ENCODE measurements around the gene PRDM15.

Gene PRDM15, protein sequence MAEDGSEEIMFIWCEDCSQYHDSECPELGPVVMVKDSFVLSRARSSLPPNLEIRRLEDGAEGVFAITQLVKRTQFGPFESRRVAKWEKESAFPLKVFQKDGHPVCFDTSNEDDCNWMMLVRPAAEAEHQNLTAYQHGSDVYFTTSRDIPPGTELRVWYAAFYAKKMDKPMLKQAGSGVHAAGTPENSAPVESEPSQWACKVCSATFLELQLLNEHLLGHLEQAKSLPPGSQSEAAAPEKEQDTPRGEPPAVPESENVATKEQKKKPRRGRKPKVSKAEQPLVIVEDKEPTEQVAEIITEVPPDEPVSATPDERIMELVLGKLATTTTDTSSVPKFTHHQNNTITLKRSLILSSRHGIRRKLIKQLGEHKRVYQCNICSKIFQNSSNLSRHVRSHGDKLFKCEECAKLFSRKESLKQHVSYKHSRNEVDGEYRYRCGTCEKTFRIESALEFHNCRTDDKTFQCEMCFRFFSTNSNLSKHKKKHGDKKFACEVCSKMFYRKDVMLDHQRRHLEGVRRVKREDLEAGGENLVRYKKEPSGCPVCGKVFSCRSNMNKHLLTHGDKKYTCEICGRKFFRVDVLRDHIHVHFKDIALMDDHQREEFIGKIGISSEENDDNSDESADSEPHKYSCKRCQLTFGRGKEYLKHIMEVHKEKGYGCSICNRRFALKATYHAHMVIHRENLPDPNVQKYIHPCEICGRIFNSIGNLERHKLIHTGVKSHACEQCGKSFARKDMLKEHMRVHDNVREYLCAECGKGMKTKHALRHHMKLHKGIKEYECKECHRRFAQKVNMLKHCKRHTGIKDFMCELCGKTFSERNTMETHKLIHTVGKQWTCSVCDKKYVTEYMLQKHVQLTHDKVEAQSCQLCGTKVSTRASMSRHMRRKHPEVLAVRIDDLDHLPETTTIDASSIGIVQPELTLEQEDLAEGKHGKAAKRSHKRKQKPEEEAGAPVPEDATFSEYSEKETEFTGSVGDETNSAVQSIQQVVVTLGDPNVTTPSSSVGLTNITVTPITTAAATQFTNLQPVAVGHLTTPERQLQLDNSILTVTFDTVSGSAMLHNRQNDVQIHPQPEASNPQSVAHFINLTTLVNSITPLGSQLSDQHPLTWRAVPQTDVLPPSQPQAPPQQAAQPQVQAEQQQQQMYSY

DNA sequence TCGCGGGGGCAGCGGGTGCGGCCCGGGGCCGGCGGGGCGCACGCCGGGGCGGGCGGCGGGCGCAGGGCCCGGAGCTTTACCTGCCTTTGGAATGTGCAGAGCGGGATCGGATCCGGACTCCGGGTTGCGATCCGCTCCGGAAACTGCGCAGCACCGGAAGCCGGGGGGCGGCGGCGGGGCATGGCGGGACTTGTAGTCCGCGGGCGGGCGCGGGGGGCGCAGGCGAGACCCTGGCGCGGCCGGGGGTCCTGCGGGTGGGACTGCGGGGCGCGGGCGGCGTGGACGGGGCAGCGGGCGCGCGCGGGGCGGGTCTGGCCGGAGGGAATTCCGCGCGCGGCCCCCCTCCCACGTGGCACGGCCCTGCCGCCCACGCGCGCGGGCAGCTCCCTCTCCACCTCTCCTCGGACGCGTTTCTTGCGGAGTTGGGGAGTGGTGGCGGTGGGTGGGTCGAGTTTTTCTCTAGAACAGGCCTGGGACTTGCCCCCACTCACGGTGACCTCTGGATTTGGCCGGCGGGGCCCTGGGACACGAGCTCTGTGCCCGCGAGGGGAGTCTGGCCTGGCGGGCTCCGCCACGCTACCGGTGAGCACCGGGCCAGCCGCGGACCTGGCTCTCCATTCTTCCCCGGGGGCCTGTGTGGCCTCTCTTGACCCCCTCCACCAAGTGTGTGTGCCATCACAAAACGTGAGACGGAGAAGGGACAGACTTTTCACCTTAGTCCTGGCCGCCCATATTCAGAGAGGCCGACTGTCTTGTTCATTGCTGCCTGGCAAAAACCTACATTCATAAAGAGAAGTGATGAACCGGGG lies at the start of gene PRDM15:
Gene PRDM15 (minus strand): TSS at position 155 of the 809 bp plus-strand sequence. CDS start 18,981 bp downstream, outside the sequence.
- DNase-seq: peak; percentile 49

DNA sequence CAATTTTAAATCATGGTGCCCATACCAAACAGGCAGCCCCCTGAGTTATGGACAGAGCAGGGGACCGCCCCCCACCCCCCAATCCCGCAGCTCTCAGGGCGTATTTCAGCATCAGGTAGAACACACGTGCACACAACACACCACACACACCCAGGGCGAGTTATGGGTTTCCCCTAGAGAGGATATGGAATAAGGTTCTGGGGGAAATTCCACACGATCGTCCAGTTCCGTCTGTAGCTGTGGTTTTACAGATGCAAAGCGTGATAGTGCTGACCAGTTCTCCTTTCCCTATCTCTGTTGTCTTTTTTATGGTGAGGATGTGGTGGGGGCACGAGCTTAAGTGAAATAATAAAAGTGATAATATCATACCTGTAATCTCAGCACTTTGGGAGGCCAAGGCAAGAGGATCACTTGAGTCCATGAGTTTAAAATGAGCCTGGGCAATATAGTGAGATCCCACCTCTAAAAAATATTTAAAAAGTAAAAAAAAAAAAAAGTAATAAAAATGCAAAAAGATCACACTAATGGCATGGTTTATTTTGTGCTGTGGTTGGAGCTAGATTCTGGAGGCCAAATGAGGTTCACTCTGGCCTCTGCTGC lies 49.6 kb upstream of the PRDM15 start:
- peak; percentile 61 for DNase-seq

DNA sequence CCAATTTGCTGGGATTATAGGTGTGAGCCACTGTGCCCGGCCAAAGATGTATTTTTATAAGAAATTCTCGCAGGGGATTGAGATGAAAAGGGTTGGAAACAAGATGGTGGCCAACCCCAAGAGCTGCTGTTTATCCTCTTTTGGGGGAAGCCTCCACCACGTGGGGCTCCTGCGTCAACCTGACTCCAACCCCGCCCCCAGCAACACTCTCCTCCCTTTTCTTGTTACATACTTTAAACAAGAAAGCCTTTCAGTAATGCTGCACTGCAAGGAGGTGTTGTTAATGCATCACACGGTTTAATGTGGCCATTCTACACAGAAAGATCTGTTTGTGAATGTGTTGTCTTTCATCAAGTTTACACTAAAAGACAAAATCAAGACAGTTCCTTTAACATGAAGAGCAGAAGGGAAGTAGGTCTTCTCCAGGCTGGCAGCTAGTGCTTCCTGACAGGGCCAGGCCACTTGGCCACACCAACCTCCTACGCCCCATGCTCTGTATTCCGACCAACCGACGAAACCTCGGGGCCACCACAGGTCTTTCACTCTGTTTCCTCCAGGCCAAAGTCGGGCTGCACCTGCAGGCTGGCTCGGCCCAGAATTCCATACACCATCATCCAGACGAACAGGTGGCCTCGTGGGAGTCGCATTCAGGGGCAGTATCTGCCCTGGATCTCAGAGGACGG lies 48.7 kb upstream of the PRDM15 start:
- DNase-seq: peak; percentile 59

DNA sequence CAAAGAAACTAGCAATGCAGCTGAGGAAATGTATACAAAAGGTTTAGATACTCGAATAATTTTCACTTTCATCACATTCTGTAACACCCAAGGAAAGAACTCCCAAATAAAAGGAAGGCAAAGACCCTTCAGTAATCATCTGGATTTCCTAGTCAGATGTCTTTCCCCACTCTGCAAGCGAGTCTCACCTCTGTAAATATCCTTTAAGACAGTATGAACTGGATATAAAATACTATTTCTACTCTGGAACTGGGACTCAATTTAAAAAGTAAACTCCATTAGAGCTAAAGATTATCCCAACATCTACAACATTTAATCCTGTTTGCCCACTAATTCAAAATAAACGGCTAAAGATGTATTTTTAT lies 47.6 kb upstream of the PRDM15 start:
- no peak for DNase-seq

DNA sequence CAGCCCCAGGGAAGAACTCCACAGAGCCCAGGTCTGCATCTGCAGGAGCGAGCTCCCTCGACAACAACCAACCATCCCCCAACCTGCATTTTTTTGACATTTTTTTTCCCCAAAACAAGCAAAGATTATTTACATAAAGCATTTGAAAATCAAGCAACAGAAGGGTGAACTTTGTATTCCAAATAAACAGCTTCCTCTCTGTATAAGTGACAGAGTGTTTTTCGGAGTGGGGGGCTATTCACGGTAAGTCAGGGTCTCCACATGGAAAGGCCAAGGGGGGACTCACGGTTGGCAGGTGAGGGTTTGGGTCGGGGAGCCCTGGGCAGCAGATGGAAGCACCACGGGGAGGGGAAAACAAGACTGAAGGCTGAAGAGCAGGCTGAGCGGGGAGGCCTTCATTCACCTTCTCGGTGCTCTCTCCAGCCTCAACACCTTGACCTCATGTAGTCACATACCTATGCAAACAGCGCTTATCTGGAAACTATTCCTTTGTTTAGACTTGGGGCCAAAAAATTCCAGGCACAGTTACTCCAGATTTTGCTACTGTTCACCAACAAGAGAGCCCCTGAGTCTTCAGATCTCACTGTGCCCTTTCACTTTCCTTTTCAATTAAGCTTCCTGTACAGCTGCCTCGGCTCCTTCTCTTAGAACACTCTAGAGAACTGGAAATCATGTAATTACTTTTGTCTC lies 47.1 kb upstream of the PRDM15 start:
- DNase-seq: peak; percentile 54

DNA sequence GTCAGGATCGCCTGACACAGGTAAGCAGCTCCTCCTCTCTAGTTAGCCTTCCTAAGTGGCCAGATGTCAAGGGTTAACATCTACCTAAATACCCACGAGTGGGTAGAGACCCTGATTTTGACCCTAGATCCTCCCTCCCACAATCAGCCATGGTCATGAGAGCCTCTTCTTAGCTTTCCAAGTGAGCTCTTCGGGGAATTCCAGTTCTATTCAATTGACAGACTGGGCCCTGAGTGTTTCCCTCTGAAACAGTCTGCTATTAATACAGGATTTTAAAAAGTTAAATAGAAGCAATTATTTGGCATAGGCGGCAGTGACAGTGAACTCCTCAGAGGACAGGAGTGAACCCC lies 46.6 kb upstream of the PRDM15 start:
- no peak for DNase-seq

DNA sequence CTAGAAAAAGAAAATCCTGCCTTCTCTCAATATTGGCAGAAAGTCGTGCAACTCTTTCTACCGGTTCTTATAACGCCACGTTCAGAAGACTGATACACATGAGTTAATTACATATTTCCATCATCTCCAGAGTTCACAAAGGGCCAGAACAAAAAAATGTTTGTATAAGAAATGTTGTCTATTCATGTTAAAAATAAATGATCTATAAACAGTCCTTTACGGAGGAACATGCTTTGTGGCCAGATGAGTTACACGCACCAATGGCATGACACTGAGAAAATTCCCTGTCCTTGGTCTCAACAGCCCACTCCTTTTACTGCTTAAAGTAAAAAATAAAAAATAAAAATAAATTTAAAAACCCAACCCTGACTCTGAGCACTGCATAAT lies 45.2 kb upstream of the PRDM15 start:
- no peak for DNase-seq

DNA sequence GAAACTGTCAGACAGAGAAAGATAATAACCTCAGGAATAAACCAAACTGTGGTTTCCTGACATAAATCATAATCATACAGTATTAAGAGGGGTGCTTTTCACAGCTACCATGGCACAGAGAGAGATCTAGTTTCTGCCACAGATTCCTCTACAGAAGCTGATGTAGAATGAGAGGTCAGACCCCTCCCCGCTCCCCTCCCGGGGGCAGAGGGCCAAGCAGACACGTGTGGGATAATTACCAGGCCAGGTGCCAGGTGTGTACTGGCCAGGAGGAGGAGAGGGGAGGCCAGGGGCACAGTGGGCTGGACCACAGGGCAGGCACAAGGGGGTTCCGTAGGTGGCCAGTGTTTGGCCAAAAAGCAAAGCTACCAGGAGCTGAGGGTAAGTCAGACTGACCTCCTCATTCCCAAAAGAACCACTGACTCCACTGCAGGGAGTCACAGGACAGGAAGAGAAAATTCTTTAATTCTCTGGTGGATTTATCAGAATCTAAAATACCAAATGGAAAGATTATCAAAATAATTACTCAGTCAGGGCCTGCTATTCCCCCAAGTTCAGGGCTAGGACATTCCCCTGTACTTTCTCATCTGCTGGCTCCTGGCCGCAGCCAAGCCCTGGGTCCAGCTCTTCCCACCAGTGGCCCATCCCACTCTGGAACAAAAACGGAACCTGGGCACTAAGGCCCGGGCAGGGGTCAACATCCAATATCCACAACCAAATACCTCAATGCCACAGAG lies 44.7 kb upstream of the PRDM15 start:
- DNase-seq: no peak

DNA sequence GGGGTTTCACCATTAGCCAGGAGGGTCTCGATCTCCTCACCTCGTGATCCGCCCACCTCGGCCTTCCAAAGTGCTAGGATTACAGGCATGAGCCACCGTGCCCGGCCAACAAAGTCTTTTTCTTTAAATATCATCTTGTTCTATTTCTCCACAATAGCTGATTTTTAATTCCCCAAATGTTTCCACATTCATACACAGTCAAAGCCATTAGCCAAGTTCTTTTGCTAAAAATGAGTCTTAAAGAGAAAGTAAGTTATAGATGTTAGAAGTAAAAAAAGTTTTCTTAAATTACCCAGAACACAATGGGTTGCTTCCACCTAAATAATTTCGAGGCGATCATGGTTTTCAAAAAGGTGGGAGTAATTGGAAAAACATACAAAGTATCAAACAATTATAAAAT lies 44.0 kb upstream of the PRDM15 start:
- no peak for DNase-seq

DNA sequence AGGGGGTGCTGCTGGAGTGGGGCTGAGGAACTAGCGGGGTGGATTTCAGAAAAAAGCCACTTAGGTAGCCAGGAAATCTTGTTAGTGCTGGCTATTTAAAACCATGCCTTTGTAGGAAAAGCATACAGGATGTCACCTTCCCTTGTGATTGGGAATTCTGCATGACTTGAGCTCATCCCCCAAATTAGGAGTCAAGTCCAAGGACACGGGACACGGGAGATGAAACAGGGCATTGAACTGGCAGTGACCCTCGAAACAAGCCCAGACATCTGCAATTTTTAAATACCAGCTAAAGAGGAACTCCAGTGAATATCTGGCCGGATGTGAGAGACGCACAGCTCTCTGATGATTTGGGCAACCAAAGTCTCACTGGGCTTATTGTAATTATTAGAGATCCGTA lies 41.9 kb upstream of the PRDM15 start:
- DNase-seq: peak; percentile 53

DNA sequence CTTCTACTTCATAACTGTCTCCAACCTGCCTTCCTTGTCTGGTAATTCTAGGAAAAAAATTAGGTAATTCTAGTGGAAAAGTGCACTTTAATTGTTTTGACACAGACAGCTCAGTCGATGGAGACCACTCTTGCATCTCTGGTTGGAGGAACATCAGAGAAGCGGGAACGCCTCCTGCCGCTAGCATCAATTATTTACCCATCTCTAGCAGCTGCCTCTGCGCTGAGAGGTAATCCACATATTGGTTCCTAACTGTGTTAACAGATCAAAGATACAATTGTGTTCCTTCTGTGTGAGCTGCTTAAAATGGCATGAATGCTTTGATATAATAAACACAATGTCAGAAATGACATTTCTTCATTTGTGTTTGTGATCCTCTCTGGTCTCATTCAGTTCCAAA lies 41.3 kb upstream of the PRDM15 start:
- DNase-seq: no peak

DNA sequence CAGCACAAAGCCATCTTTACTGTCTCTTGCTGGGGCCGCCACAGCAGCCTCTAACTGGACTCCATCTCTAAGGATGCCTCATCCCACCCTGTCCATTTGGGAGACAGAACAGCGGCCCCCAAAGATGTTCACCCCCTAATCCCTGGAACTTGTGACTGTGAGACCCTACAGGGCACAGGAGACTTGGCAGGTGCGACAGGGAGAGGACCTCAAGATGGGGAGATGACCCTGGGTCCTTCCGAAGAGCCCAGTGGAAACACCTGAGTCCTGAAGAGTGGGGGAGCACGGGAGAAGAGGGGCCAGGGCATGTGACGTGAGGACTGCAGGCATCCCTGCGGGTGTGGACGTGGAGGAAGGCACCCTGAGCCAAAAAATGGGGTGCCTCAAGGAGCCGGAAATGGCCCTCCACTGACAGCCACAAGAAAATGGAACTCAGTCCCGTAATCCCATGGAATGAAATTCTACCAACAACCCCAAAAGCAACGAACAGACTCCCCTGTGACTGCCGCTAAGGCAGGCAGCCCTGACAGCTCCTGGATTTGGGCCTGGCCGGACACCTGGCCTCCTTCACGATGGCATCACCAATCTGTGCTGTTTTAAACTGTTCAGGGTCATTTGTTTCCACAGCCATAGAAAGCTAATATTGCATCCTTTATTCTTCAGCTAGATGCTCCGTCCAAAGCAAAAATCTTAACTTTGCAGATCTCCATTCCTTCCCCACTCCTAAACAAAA lies 40.7 kb upstream of the PRDM15 start:
- DNase-seq: no peak

DNA sequence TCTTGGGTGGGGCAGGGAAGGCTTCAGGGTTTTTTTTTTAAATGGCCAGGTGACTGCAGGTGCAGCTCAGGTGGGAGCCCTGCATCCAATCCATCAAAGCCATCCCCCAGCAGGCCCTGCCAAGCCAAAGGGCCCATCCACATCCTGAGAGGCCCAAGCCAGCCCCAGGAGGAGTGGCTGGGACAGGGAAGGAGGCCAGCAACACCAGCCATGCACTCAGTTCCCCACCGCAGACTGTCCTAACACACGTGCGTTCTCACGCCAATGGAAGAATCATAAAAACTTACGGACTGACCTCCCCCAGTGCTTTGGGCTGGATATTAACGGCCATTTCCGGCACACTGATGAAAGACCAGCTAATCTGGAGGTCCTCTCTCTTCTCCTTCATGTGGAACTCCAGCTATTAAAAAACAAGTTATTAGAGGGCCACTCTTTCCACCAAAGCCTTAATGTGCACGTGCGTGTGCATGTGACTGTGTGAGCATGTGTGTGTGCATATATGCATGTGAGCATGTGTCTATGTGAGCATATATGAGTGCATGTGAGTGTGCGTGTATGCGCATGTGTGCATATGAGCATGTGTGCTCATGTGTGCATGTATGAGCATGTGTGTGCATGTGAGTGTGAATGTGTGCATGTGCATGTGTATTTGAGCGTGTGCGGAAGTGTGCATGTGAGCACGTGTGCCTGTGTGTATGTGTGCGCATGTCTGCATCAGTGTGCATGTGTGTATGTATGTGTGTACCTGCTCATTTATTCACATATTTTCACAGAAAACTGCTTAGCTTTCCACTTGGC lies 39.6 kb upstream of the PRDM15 start:
- no peak for DNase-seq

DNA sequence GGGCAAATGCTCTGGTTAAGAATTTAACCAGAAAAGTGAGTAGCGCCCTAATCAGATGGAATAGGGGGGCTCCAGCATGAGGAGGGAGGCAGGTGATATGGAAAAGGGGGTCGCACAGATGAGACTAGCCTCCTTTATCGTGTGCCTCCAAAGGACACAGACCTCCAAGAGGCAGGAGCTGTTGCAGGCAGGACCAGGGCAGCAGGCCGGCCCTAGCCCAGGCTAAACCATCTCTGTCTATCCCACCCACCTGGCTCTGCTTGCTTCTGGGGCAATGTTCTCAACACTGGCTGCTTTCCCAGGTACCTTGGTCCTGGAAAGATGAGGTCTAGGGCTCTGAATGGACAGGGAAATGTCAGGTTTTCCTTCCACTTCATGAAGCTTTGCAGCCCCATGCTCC lies 38.4 kb upstream of the PRDM15 start:
- no peak for DNase-seq

DNA sequence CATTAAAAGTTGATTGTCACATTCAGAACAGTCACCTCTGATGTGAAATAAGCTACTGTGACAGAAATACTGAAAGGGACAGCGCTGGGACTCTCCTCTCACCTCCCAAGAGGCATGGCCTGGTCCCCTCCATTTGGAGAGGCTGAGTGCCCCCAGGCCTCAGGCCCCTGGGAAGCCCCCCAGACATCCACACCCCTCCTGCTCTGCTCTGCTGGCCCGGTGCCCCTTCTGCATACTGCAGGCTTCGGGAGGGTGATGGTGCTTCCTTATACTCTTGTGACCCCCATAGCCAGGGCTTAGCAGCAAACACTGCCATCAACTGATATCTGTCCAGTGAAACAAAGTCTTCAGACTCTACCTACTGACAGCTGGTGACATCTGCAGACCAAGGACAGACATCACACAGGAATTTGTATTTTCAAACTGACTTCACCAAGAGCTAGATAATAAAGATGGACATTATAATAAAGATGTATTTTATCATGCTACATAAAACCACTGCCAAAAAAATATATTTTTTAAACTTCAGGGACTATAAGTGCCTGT lies 37.8 kb upstream of the PRDM15 start:
- no peak for DNase-seq

DNA sequence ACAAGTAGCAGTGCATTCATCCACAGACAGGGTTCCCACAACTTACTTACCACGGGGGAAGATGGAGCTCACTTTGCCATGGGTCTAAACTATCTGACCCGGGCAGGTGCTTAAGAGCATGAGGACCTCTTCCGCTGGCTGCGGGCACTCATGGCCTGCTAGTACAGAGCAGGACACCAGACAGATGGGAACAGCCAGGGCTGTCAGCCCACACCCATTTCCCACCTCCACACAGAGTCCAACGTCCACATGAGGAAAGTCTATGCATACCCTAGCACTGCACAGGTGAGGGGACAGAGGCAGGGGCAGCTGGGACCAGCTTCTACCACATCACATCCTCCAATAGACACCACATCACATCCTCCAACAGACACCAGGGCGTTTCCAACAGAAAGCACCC lies 35.8 kb upstream of the PRDM15 start:
- no peak for DNase-seq

DNA sequence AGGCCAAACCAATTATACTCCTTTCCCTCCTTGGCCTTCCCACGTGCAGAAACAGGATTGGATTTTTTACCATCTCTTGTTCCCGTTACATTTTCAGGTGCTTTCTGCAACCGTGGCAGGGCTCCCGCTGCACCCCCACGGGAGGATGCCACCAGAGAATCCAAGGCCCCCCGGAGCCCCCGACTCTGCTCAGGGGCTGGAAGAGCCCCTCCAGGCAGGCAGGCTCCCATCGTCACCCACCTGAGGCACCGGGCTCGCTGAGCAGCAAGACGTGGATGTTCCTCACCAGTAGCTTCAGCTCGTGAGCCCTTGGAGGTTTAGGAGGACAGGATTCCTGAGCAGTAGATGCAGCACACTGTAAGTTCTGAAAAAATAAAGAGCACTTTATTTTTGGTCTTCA lies 35.2 kb upstream of the PRDM15 start:
- DNase-seq: no peak

DNA sequence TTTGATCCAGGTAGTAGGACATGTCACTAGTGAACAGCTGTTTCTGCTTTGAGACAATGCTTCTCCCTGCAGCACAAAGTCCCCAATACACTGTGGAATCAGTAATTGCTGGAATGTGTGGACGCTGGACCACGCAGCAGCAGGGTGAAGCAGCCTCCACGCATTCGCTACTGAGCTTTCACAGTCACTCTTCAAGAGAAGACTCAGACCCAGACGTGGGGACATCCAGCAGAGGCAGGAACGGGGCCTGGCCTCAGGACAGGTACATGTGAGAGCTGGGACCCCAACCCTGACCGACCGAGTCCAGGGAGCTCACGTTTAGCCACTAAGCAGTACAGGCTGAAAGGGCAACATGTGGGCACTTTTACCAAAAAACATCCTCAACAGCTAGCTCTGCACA lies 34.1 kb upstream of the PRDM15 start:
- DNase-seq: no peak

DNA sequence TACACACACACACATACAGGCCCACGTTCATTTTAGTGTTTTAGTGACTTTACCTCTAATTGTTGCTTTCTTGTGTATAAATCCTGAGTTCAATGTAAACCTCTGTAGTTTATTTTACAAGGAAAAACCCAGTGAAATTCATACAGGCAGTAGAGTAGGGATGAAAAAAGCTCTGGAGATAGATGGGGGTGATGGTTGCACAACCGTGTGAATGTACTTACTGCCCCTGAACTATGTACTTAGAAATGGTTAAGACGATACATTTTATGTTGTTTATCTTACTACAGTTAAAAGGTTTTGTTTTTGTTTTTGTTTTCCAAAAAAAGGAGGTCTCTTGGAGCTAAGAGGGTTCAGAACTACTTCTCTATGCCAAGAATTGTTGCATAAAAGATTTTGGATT lies 29.7 kb upstream of the PRDM15 start:
- no peak for DNase-seq

Measured in MV-4-11 (cell line).